Gastrocnemius medialis (tissue), 4 donors: ENCODE measurements around the gene KCNK13.

Source experiments
- POLR2A ChIP-seq, 2 donors: fragments of 450-650 bp; IDR thresholded peaks; one replicate each; pipeline ENCODE4 v1.6.1; 2017; ENCODE audit warnings: antibody characterized with exemption in 2 of 2, mild to moderate bottlenecking in 2 of 2, moderate library complexity in 2 of 2
- TF ChIP-seq, protein P1 (sequence below), 5 experiments: fragments of 450-650 bp in 3 of 5; fragments of 200-600 bp in 2 of 5; sonication (generic) in 2 of 5; IDR thresholded peaks in 4 of 5; conservative IDR thresholded peaks in 1 of 5; 1 replicate in 4 of 5; 2 replicates in 1 of 5; pipeline ENCODE4 v1.5.1; 2016 to 2019; ENCODE audit warnings: antibody characterized with exemption in 5 of 5, mild to moderate bottlenecking in 3 of 5, moderate library complexity in 3 of 5

DNA sequence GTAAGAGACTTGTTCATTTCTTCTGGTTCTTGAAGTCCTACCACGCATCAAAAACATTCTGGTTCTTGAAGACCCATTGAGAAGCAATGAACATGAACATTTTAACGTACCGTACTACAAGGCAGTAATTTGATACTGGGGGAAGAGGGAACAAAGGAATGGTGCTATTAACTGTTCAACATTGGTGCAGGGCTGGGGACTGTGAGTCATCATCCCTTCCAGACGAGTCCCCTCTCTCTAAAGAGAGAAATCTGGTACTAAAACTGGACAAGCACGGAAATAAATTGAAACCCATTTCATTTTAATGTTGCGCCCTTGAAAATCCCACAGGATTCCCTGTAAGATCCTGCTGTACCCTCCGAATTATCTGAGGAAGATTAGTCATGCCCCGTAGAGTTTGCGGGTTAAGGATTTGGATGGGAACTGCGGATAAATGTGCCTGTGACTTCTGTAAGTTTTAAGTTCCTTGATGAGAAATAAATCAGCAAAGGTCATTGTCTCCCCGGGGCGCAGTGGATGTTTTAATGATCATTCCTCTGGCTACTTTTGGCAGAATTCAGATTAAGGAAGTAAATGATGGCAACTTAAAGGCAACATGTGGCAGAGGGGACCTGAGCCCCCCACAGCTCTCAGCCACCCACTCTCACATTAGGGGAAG lies 78.6 kb downstream of the KCNK13 start:
- TF ChIP-seq, protein P1, sequence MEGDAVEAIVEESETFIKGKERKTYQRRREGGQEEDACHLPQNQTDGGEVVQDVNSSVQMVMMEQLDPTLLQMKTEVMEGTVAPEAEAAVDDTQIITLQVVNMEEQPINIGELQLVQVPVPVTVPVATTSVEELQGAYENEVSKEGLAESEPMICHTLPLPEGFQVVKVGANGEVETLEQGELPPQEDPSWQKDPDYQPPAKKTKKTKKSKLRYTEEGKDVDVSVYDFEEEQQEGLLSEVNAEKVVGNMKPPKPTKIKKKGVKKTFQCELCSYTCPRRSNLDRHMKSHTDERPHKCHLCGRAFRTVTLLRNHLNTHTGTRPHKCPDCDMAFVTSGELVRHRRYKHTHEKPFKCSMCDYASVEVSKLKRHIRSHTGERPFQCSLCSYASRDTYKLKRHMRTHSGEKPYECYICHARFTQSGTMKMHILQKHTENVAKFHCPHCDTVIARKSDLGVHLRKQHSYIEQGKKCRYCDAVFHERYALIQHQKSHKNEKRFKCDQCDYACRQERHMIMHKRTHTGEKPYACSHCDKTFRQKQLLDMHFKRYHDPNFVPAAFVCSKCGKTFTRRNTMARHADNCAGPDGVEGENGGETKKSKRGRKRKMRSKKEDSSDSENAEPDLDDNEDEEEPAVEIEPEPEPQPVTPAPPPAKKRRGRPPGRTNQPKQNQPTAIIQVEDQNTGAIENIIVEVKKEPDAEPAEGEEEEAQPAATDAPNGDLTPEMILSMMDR (IDR thresholded peaks at IDR 0.05 in 4 of 5, conservative IDR thresholded peaks at IDR 0.05 in 1 of 5), result no peak
- TF ChIP-seq POLR2A (IDR thresholded peaks at IDR 0.05), result no peak
